ENCODE results near the gene CCDC78. TPM values are rescaled to one million over a fixed set of nuclear protein-coding genes. Genes with fewer than 3 reads are reported as not detected.

Gene CCDC78
- total and polyA plus RNA-seq, 2 of the 4 experiments (the other 2 are of a cell fraction) = 0.54 to 4.6 TPM

DNA sequence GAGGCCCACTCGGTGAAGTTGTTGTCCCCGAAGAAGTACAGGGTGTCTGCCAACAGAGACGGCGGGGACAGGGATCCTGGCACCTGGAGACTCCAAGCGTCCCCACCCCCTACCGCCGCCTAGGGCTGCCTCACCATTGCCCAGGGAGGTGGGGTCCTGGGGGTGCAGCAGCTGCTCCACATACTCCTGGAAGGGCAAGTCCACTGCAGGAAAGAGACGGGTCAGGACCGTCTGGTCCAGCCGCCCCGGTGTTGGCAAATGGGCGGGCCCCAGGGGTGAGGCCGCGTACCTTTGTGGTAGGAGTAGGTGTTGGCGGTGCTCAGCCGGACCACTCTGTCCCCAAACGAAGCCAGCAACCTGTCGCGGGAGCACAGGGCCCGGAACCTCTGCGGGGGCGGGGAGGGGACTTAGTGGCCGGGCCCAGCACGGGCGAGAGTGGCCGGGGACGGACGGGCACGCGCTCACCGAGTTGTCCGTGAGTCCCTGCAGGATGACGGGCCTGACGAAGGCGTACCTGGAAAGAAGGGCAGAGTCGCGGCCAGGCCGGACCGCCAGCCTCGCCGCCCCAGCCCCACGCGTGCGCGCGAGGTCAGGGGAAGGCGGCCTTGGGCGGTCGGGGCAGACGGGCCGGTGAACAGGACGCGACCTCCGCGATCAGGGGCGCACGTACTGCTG, 42.7 kb downstream of the CCDC78 start:
- no peak for TF ChIP-seq FOS (IDR thresholded peaks at IDR 0.05; ENCODE audit: low read depth, low read length)
- TF ChIP-seq POLR2A (IDR thresholded peaks at IDR 0.05; ENCODE audit: low read depth, low read length) = no peak
- TF ChIP-seq SMC3 (IDR thresholded peaks at IDR 0.05; ENCODE audit: low read depth, low read length) = no peak
- TF ChIP-seq RFX5 (IDR thresholded peaks at IDR 0.05; ENCODE audit: low read depth, low read length) = no peak
- TF ChIP-seq CHD1 (IDR thresholded peaks at IDR 0.05; ENCODE audit: low read depth, low read length) = no peak
- TF ChIP-seq, protein P1, sequence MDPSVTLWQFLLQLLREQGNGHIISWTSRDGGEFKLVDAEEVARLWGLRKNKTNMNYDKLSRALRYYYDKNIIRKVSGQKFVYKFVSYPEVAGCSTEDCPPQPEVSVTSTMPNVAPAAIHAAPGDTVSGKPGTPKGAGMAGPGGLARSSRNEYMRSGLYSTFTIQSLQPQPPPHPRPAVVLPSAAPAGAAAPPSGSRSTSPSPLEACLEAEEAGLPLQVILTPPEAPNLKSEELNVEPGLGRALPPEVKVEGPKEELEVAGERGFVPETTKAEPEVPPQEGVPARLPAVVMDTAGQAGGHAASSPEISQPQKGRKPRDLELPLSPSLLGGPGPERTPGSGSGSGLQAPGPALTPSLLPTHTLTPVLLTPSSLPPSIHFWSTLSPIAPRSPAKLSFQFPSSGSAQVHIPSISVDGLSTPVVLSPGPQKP (IDR thresholded peaks at IDR 0.05; ENCODE audit: borderline replicate concordance, low read depth, low read length) = no peak
- TF ChIP-seq MXI1 (IDR thresholded peaks at IDR 0.05; ENCODE audit: borderline replicate concordance, low read depth, low read length) = no peak
- TF ChIP-seq CEBPB (IDR thresholded peaks at IDR 0.05; ENCODE audit: low read depth, low read length) = no peak
- TF ChIP-seq, protein P2, sequence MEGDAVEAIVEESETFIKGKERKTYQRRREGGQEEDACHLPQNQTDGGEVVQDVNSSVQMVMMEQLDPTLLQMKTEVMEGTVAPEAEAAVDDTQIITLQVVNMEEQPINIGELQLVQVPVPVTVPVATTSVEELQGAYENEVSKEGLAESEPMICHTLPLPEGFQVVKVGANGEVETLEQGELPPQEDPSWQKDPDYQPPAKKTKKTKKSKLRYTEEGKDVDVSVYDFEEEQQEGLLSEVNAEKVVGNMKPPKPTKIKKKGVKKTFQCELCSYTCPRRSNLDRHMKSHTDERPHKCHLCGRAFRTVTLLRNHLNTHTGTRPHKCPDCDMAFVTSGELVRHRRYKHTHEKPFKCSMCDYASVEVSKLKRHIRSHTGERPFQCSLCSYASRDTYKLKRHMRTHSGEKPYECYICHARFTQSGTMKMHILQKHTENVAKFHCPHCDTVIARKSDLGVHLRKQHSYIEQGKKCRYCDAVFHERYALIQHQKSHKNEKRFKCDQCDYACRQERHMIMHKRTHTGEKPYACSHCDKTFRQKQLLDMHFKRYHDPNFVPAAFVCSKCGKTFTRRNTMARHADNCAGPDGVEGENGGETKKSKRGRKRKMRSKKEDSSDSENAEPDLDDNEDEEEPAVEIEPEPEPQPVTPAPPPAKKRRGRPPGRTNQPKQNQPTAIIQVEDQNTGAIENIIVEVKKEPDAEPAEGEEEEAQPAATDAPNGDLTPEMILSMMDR (conservative IDR thresholded peaks at IDR 0.05; ENCODE audit: low read depth, low read length) = no peak
- no peak overlapping the region for H3K23ac ChIP-seq (ENCODE audit: low read depth, low read length)
- peaks cover 9 to 54% of the 10 kb centered on the region in 2 experiments; a peak in 3 of 4 replicates for H3K79me1 ChIP-seq (ENCODE audit: low read depth in 1 of 2, low read length in 2 of 2)
- peak overlapping the region; percentile 93 for H2AK9ac ChIP-seq (replicated peaks; ENCODE audit: low read depth, low read length, poor library complexity)
- 13% methylated on average over 36 of the region's 57 CpGs; no CpG with 5 or more reads in 1 of the 2 experiments for WGBS, 2 experiments (ENCODE audit: extremely low coverage in 2 of 2, insufficient read length in 1 of 2)
- no peak overlapping the region; the same call in 1 of the 2 replicates for H4K91ac ChIP-seq (ENCODE audit: insufficient read depth, low read depth, low read length)
- no peaks in the 10 kb centered on the region for H3K27me3 ChIP-seq (ENCODE audit: control insufficient read depth, insufficient read depth, low read length)
- no peak for ATAC-seq (ENCODE audit: low read depth)
- peaks cover 41% of the 10 kb centered on the region for H3K36me3 ChIP-seq (ENCODE audit: control insufficient read depth, insufficient read depth, low read length)
- ChIA-PET POLR2A (ENCODE audit: unreplicated experiment) (no interaction called here), CTCF (interaction anchor here (0.7 kb wide), 1 partner anchor 163 kb away, joined by 3 read pairs; no protein-coding TSS in a partner anchor)
- H3K4ac ChIP-seq (ENCODE audit: low read depth, low read length) = peak overlapping the region; percentile 63
- 0 out of 2 replicates have a peak overlapping the region, but pooled peaks have one; percentile 32 for H4K5ac ChIP-seq (ENCODE audit: low read depth, low read length)
- peak overlapping the region; percentile 85 for H3K4me2 ChIP-seq (ENCODE audit: low read depth, low read length)
- in situ Hi-C loops (cut with MboI; ENCODE audit: low sequenced_read_pairs) = no loop called here
- DNase-seq = no peak
- H2BK15ac ChIP-seq (ENCODE audit: low read depth, low read length) = no peak overlapping the region
- H3K14ac ChIP-seq (replicated peaks; ENCODE audit: low read depth, low read length) = no peak overlapping the region
- H4K8ac ChIP-seq (ENCODE audit: low read depth in 2 of 2, low read length in 2 of 2) = peak overlapping the region; percentile 28 to 73; a peak in 2 of 4 replicates
- H3K9me3 ChIP-seq (ENCODE audit: control insufficient read depth, insufficient read depth, low read length) = no peaks in the 10 kb centered on the region
- peaks cover 34% of the 10 kb centered on the region for H4K20me1 ChIP-seq (ENCODE audit: insufficient read depth, low read length)
- dilution Hi-C loops (cut with HindIII; ENCODE audit: low sequenced_read_pairs, unreplicated experiment) = no loop called here
- peak overlapping the region; percentile 29 for H2BK5ac ChIP-seq (ENCODE audit: low read depth, low read length, poor library complexity, severe bottlenecking)
- H2AK5ac ChIP-seq (ENCODE audit: low read depth, low read length) = peak overlapping the region; percentile 87
- H3K4me3 ChIP-seq (ENCODE audit: insufficient read depth, low read depth, low read length) = peak overlapping the region; percentile 81
- no peak overlapping the region for H2BK20ac ChIP-seq (ENCODE audit: low read depth, low read length)
- peak overlapping the region; percentile 87 for H2AFZ ChIP-seq (replicated peaks; ENCODE audit: low read length, poor library complexity)
- no peak overlapping the region for H2BK120ac ChIP-seq (ENCODE audit: low read depth, low read length)
- peaks cover 15% of the 10 kb centered on the region for H3K9me1 ChIP-seq (ENCODE audit: insufficient read depth, low read length)
- intact Hi-C loops (cut with micrococcal nuclease) = no loop called here
- H3K18ac ChIP-seq (ENCODE audit: low read depth, low read length) = no peak overlapping the region
- H3K9ac ChIP-seq (ENCODE audit: low read depth, low read length) = peak overlapping the region; percentile 72
- peaks cover 20% of the 10 kb centered on the region for H3K4me1 ChIP-seq (ENCODE audit: control insufficient read depth, insufficient read depth, low read length)
- peak overlapping the region; percentile 54 for H3K27ac ChIP-seq (ENCODE audit: insufficient read depth, low read length)
- no peak overlapping the region for H3K56ac ChIP-seq (ENCODE audit: extremely low read depth, insufficient read depth, low read length)
- no TSS peak for BruUV-seq (replicated peaks)

Data from IMR-90 (cell line).